Measurements from ENCODE around the gene FURIN. TPM values are rescaled to one million over a fixed set of nuclear protein-coding genes. Genes with fewer than 3 reads are reported as not detected.

FURIN gene
- polyA plus RNA-seq, 1 of the 3 experiments (the other 2 are of a cell fraction) = 40.8 TPM

- Histone ChIP-seq H3K27ac (ENCODE audit: low read depth in 2 of 2, low read length in 1 of 2) (peak overlapping the region; percentile 75 to 81), H3K9me2 (no peaks in the 10 kb centered on the region), H3F3A (replicated peaks; ENCODE audit: insufficient read depth) (peaks cover 20% of the 10 kb centered on the region), H3K9me3 (no peaks in the 10 kb centered on the region), H3K4me1 (ENCODE audit: control insufficient read depth in 1 of 2, insufficient read depth in 2 of 2, low read depth in 1 of 2, low read length in 1 of 2) (peaks cover 29 to 39% of the 10 kb centered on the region in 2 experiments; a peak in 2 of 4 replicates), H3K4me3 (ENCODE audit: low read depth in 2 of 2, low read length in 1 of 2) (peak overlapping the region; percentile 80 to 84), H3K79me2 (ENCODE audit: insufficient read depth) (peaks cover 55% of the 10 kb centered on the region), H3K9ac (peak overlapping the region; percentile 88), H3K36me3 (replicated peaks in 1 of 2; ENCODE audit: control insufficient read depth in 1 of 2, insufficient read depth in 2 of 2, low read length in 1 of 2) (no peaks in the 10 kb centered on the region), H2AFZ (ENCODE audit: low read depth) (peak overlapping the region; percentile 86), H3K27me3 (ENCODE audit: insufficient read depth) (no peaks in the 10 kb centered on the region), H4K20me1 (ENCODE audit: insufficient read depth) (peaks cover 14% of the 10 kb centered on the region; the same call in 1 of the 2 replicates), H3K4me2 (peak overlapping the region; percentile 77)
- WGBS (ENCODE audit: low lambda C conversion rate) = 60% methylated on average over 17 of the region's 19 CpGs
- ChIA-PET CTCF (interaction anchor here (1.0 to 4.2 kb wide), 4 partner anchors 15 to 223 kb away, joined by 3 to 24 read pairs (median 6); partner anchors contain the start of gene UNC45A), POLR2A (interaction anchor here (0.6 kb wide), 1 partner anchor 143 kb away, joined by 5 read pairs; no protein-coding TSS in a partner anchor)
- DNase-seq = no peak
- TF ChIP-seq MXI1 (IDR thresholded peaks at IDR 0.05; ENCODE audit: low read depth, low read length) (0 out of 2 replicates have a peak, but pooled peaks have one; percentile 18), YY1 (IDR thresholded peaks at IDR 0.05; ENCODE audit: low read depth) (no peak)
Observed at GRCh38 chr15:90870354-90871138, 2.2 kb downstream of the FURIN start.

- DNase-seq = peak; percentile 79
- peak overlapping the region; percentile 75 to 88 for H3K27ac ChIP-seq (ENCODE audit: low read depth in 2 of 2, low read length in 1 of 2)
- ChIA-PET POLR2A (interaction anchor here (0.6 kb wide), 1 partner anchor 143 kb away, joined by 5 read pairs; no protein-coding TSS in a partner anchor), CTCF (interaction anchor here (1.0 to 4.2 kb wide), 4 partner anchors 15 to 223 kb away, joined by 3 to 24 read pairs (median 6); partner anchors contain the start of gene UNC45A)
- peak overlapping the region; percentile 86 for H2AFZ ChIP-seq (ENCODE audit: low read depth)
- H3K9me2 ChIP-seq = no peaks in the 10 kb centered on the region
- H3K27me3 ChIP-seq (ENCODE audit: insufficient read depth) = no peaks in the 10 kb centered on the region
- no peaks in the 10 kb centered on the region for H3K9me3 ChIP-seq
- peak overlapping the region; percentile 98 for H3K4me2 ChIP-seq
- H3K4me3 ChIP-seq (ENCODE audit: low read depth in 2 of 2, low read length in 1 of 2) = peak overlapping the region; percentile 80 to 84
- no peak for TF ChIP-seq EP300 (IDR thresholded peaks at IDR 0.05; ENCODE audit: borderline replicate concordance in 1 of 2, low read depth in 1 of 2, low read length in 1 of 2)
- peaks cover 14% of the 10 kb centered on the region; the same call in 1 of the 2 replicates for H4K20me1 ChIP-seq (ENCODE audit: insufficient read depth)
- H3K79me2 ChIP-seq (ENCODE audit: insufficient read depth) = peaks cover 60% of the 10 kb centered on the region
- H3K4me1 ChIP-seq (ENCODE audit: control insufficient read depth in 1 of 2, insufficient read depth in 2 of 2, low read depth in 1 of 2, low read length in 1 of 2) = peaks cover 29 to 39% of the 10 kb centered on the region in 2 experiments; a peak in 2 of 4 replicates
- peaks cover 20% of the 10 kb centered on the region for H3F3A ChIP-seq (replicated peaks; ENCODE audit: insufficient read depth)
- WGBS (ENCODE audit: low lambda C conversion rate) = 0% methylated on average over 6 of the region's 71 CpGs
- peaks cover 0 to 5% of the 10 kb centered on the region in 2 experiments for H3K36me3 ChIP-seq (replicated peaks in 1 of 2; ENCODE audit: control insufficient read depth in 1 of 2, insufficient read depth in 2 of 2, low read length in 1 of 2)
- H3K9ac ChIP-seq = peak overlapping the region; percentile 88
Observed at GRCh38 chr15:90871139-90871715, 2.8 kb downstream of the FURIN start.

DNA sequence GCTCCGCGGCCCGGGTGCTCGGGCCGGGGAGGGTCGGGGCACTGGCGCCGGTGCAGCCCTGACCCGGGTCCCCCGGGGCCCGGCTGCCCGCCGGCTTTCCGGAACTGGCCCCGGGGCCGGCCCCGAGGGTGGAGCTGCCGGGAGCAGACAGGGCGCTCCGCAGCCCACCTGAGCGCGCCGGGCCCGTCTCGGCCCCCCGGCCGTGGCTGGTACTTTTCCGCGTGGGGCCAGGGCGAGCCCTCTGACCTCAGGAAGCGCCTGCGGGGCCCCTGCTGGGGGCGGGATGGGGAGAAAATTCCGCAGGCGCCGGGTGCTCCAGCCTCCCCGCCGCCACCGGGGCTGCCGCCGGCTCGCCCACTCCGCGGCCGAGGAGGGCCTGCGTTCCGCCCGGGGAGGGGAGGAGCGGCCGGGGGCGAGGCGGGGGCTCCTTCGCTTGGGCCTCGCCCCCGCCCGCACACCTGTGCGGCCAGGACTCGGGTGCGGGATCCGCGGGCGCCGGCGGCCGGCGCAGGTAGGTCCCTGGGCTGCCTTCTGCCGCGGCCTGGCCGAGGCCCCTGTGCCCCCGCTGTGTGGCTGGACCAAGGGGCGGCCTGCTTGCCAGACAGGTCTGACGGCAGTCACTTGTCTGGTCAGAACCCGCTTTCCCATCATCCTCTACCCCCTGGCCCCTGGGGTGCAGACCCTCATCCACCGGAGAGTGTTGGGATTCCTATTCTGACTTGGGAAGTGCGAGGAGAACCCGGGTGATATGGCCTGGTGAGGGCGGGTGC is 3.5 kb downstream of the FURIN start:
- 0 out of 2 replicates have a peak overlapping the region, but pooled peaks have one; percentile 20 for H2AFZ ChIP-seq (ENCODE audit: low read depth)
- peaks cover 66% of the 10 kb centered on the region for H3K79me2 ChIP-seq (ENCODE audit: insufficient read depth)
- DNase-seq = peak; percentile 79
- no peaks in the 10 kb centered on the region for H3K9me2 ChIP-seq
- H4K20me1 ChIP-seq (ENCODE audit: insufficient read depth) = peaks cover 14% of the 10 kb centered on the region; the same call in 1 of the 2 replicates
- H3K9me3 ChIP-seq = no peaks in the 10 kb centered on the region
- peak overlapping the region; percentile 98 for H3K4me2 ChIP-seq
- peak overlapping the region; percentile 80 to 84 for H3K4me3 ChIP-seq (ENCODE audit: low read depth in 2 of 2, low read length in 1 of 2)
- H3K9ac ChIP-seq = peak overlapping the region; percentile 88
- peaks cover 20% of the 10 kb centered on the region for H3F3A ChIP-seq (replicated peaks; ENCODE audit: insufficient read depth)
- POLR2A ChIA-PET = no interaction called here
- H3K36me3 ChIP-seq (replicated peaks in 1 of 2; ENCODE audit: control insufficient read depth in 1 of 2, insufficient read depth in 2 of 2, low read length in 1 of 2) = peaks cover 0 to 11% of the 10 kb centered on the region in 2 experiments
- TF ChIP-seq MXI1 (IDR thresholded peaks at IDR 0.05; ENCODE audit: low read depth, low read length) = no peak
- TF ChIP-seq NFIC (IDR thresholded peaks at IDR 0.05; ENCODE audit: borderline replicate concordance) = no peak
- no peak for TF ChIP-seq FOSL2 (IDR thresholded peaks at IDR 0.05; ENCODE audit: borderline replicate concordance, low read depth)
- no peak for TF ChIP-seq ELF1 (IDR thresholded peaks at IDR 0.05)
- TF ChIP-seq, protein P1, sequence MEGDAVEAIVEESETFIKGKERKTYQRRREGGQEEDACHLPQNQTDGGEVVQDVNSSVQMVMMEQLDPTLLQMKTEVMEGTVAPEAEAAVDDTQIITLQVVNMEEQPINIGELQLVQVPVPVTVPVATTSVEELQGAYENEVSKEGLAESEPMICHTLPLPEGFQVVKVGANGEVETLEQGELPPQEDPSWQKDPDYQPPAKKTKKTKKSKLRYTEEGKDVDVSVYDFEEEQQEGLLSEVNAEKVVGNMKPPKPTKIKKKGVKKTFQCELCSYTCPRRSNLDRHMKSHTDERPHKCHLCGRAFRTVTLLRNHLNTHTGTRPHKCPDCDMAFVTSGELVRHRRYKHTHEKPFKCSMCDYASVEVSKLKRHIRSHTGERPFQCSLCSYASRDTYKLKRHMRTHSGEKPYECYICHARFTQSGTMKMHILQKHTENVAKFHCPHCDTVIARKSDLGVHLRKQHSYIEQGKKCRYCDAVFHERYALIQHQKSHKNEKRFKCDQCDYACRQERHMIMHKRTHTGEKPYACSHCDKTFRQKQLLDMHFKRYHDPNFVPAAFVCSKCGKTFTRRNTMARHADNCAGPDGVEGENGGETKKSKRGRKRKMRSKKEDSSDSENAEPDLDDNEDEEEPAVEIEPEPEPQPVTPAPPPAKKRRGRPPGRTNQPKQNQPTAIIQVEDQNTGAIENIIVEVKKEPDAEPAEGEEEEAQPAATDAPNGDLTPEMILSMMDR (IDR thresholded peaks at IDR 0.05) = no peak
- CTCF ChIA-PET = interaction anchor here (1.0 to 4.2 kb wide), 4 partner anchors 14 to 224 kb away, joined by 3 to 24 read pairs (median 6); partner anchors contain the start of gene UNC45A
- no peaks in the 10 kb centered on the region for H3K27me3 ChIP-seq (ENCODE audit: insufficient read depth)
- WGBS (ENCODE audit: low lambda C conversion rate) = 9% methylated on average over 20 of the region's 77 CpGs
- peaks cover 29 to 39% of the 10 kb centered on the region in 2 experiments; a peak in 2 of 4 replicates for H3K4me1 ChIP-seq (ENCODE audit: control insufficient read depth in 1 of 2, insufficient read depth in 2 of 2, low read depth in 1 of 2, low read length in 1 of 2)
- H3K27ac ChIP-seq (ENCODE audit: low read depth in 2 of 2, low read length in 1 of 2) = peak overlapping the region in 1 of 2 experiments; percentile 88; a peak in 3 of 4 replicates
